ENCODE results near the gene ZNF219. TPM values are rescaled to one million over a fixed set of nuclear protein-coding genes. Genes with fewer than 3 reads are reported as not detected.

The ZNF219 gene
- total RNA-seq, 1 donor from 2014 or later, result 5.2 TPM

DNA sequence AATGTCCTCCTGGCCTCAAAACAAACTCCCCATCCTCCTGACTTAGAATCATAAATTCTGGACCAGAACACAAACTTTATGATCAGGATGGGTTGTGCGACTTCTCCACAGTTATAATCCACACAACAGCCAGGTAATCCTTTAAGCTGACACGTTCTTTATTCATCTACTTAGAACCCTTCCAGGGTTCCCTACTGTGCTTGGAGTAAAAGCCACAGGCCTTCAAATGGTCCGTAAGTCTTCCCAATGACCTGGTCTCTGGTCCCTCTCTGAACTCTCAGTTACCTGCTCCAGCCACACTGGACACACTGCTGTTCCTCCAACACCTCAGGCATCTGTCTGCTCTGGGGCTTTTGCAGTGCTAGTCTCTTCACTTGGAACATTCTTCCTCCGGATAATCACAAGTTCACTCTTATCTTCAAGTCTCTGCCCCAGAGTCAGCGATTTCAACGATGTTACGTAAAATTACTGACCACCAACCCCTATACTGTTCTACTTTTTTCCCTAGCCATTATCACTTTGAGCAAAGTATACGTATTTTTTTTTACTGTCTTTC is 58.0 kb downstream of the ZNF219 start:
- Histone ChIP-seq H3K9me3 (ENCODE audit: control insufficient read depth in 3 of 3, low read length in 3 of 3) (no peaks in the 10 kb centered on the region), H3K4me3 (ENCODE audit: low read length in 3 of 3) (no peak overlapping the region), H3K4me1 (ENCODE audit: control insufficient read depth in 3 of 3, insufficient read depth in 3 of 3, low read length in 3 of 3) (peaks cover 50 to 78% (median 68%) of the 10 kb centered on the region in 3 donors), H3K27me3 (ENCODE audit: control insufficient read depth in 3 of 3, insufficient read depth in 3 of 3, low read length in 3 of 3) (no peaks in the 10 kb centered on the region), H3K27ac (ENCODE audit: low read depth, low read length) (no peak overlapping the region), H3K36me3 (ENCODE audit: control insufficient read depth in 3 of 3, insufficient read depth in 3 of 3, low read length in 3 of 3) (no peaks in the 10 kb centered on the region), H3K9ac (ENCODE audit: low read depth in 1 of 3, low read length in 3 of 3) (no peak overlapping the region)

Small RNAs within 50 kb of the gene (small RNA-seq; reads per million reads assigned to genes)
- gene RNU6-252P, result not detected

Other genes with a start within 250 kb of the ZNF219 start
- not detected for gene RNASE3, start 207.3 kb downstream of the ZNF219 start, total RNA-seq
- gene RNASE2, start 143.2 kb downstream of the ZNF219 start, total RNA-seq, result not detected
- 45.4 TPM for gene METTL17, start 108.7 kb downstream of the ZNF219 start, total RNA-seq
- not detected for gene SLC39A2, start 99.4 kb downstream of the ZNF219 start, total RNA-seq
- 162 TPM for gene NDRG2, start 73.6 kb downstream of the ZNF219 start, total RNA-seq
- gene TPPP2, start 68.4 kb downstream of the ZNF219 start, total RNA-seq, result not detected
- not detected for gene RNASE13, start 63.8 kb downstream of the ZNF219 start, total RNA-seq
- not detected for gene RNASE7, start 56.3 kb downstream of the ZNF219 start, total RNA-seq
- gene RNASE8, start 40.8 kb downstream of the ZNF219 start, total RNA-seq, result not detected
- 32.4 TPM for gene ARHGEF40, start 28.4 kb downstream of the ZNF219 start, total RNA-seq
- gene TMEM253, start 2.4 kb upstream of the ZNF219 start, total RNA-seq, result not detected
- gene OR5AU1, start 57.4 kb upstream of the ZNF219 start, total RNA-seq, result not detected
- gene HNRNPC, start 170.8 kb upstream of the ZNF219 start, total RNA-seq, result 440 TPM
- not detected for gene RPGRIP1, start 181.4 kb upstream of the ZNF219 start, total RNA-seq